MM.1S (cell line): ENCODE measurements around the gene SPPL2C.

ENCODE experiments used
- CTCF ChIP-seq: fragments of 300-600 bp; sonication (generic); IDR thresholded peaks from 2 replicates; pipeline ENCODE4 v1.5.1; 2016; ENCODE audit warnings: antibody characterized with exemption, low read length, mixed read lengths
- EZH2 ChIP-seq: fragments of 300-600 bp; sonication (generic); optimal IDR thresholded peaks from 2 replicates; pipeline ENCODE3; 2017; ENCODE audit warnings: low read depth, mild to moderate bottlenecking, antibody characterized with exemption, low read length, mixed read lengths
- EZH2phosphoT487 ChIP-seq: fragments of 300-600 bp; sonication (generic); IDR thresholded peaks from 2 replicates; pipeline ENCODE4 v1.6.1; 2018; ENCODE audit warnings: antibody characterized with exemption, low read length

GRCh38 chr17:45845376-45846185 is 900 bp downstream of the SPPL2C start:
- TF ChIP-seq CTCF (no peak), EZH2 (no peak), EZH2phosphoT487 (no peak)
